DLD1 (cell line): ENCODE results near the gene TLR2.

Experiments used
- in situ Hi-C: cut with HindIII; loops from 2 replicates; pipeline ENCODE4 v1.10.0; 2017; ENCODE audit warnings: low sequenced_read_pairs

The TLR2 gene, protein sequence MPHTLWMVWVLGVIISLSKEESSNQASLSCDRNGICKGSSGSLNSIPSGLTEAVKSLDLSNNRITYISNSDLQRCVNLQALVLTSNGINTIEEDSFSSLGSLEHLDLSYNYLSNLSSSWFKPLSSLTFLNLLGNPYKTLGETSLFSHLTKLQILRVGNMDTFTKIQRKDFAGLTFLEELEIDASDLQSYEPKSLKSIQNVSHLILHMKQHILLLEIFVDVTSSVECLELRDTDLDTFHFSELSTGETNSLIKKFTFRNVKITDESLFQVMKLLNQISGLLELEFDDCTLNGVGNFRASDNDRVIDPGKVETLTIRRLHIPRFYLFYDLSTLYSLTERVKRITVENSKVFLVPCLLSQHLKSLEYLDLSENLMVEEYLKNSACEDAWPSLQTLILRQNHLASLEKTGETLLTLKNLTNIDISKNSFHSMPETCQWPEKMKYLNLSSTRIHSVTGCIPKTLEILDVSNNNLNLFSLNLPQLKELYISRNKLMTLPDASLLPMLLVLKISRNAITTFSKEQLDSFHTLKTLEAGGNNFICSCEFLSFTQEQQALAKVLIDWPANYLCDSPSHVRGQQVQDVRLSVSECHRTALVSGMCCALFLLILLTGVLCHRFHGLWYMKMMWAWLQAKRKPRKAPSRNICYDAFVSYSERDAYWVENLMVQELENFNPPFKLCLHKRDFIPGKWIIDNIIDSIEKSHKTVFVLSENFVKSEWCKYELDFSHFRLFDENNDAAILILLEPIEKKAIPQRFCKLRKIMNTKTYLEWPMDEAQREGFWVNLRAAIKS

DNA sequence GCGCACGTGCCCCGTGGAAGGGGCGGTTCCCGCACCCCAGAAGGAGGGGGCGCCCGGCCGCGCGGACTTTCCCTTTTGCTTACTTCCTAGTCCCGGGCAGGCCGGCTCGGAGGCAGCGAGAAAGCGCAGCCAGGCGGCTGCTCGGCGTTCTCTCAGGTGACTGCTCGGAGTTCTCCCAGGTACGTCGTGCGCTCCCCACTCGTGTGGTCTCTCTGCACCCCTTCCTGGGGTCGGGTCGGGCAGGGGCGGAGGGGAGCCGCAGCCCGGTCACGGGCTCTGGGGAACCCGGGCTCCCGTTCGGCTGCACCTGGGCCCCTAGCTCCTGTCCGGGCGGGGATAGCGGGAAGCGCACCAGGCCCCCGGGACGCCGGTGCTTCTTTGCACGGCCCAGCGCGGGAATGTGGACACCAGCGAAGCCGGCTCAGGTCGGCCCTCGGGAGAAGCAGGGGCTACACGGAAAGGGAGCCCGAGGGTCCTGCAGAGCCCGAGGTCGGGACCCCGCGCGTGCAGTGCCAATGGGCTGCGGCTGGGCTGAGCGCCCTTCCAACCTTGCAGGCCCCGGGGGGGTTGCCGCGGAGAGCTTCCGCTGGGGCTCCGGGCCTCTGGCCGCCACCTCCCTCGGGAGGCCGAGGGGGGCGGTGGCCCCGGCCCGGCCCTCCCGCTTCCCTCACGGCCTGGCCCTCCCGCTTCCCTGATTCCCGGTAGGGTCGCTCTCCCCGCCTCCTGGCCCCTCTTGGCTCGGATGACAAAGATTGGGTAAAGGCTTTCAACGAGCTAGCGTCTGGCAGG lies at the start of gene TLR2:
Gene TLR2 (plus strand): TSS at position 99 of the 789 bp plus-strand sequence. CDS start 18,628 bp downstream, outside the sequence.
- in situ Hi-C loops = no loop called here

DNA sequence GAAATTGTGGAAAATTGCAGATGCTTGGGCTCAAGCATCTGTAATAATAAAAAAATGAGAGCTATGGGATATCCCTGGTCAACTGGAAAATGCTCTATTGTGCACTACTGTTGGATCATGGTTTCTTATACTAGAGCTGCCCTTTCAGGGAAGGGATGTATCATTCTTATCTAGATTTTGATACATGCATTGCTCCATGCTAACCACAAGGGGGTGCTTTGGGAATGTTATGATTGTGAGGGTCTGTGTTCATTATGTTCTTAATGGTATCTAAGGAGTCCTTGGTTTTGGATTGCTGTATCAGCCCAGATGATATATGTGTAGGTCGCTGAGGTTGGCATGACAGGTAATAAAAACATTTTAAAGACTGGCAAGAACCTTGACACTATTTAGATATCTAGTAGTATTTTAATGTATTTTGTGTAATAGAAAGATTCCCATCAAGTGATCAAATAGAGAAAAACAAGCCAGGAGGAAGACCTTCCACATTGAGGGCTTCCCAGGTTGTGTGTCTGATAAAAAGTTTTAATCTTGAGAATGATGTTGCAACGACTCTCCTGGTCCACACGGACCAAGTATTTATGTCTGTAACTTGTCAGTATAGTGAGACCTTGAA lies 49.2 kb upstream of the TLR2 start:
- in situ Hi-C loops = no loop called here

DNA sequence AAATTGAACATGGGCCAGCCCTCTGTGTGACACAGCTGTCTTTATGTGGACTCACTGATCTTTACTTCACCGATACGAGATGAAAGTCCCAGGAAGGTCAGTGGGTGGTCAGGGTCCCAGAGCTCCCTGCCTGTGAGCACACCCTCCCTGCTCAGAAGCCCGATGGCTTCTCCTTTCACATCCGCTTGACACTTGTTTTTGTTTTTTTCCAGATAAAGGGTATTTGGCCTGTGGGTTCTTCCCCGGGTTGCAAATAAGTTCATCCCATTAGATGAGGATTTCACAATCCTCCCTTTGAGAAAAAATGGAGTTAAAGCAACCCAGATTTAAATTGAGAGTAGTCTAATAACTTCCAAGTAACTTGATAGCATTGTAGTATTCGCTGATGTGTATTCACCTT lies 48.2 kb upstream of the TLR2 start:
- in situ Hi-C loops = no loop called here

DNA sequence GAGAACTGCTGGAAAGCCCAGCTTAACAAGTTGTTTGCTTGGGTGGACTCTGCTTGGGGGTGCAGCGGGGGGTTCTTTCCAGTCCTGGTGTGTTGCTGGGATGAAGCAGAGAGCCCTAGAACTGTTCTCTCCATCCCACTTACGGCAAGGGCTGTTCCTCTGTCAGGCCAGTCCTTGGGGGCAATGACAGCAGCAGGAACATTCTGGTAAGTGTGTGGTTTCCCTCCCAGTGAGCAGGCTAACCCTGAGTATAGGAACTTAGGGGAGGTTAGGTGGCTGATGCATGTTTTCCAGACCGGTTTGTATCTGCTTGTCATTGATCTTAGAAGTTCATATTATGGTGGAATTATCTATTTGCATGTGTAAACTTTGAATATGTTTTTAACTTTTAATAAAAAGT lies 46.9 kb upstream of the TLR2 start:
- in situ Hi-C loops = no loop called here

DNA sequence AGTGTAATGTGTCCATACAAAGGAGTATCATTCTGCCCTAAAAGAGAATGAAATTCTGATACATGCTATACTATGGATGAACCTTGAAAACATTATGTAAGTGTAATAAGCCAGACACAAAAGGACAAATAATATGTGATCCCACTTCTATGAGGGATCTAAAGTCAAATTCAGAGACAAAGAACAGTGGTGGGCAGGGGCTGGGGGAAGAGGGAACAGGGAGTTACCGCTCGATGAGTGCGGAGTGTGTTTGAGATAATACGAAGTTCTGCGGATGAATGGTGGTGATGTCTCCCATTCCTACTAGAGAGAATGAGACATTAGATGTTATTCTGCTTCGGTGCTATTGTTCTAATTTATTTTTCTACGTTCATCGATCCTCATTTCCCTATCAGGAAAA lies 46.1 kb upstream of the TLR2 start:
- in situ Hi-C loops = no loop called here

DNA sequence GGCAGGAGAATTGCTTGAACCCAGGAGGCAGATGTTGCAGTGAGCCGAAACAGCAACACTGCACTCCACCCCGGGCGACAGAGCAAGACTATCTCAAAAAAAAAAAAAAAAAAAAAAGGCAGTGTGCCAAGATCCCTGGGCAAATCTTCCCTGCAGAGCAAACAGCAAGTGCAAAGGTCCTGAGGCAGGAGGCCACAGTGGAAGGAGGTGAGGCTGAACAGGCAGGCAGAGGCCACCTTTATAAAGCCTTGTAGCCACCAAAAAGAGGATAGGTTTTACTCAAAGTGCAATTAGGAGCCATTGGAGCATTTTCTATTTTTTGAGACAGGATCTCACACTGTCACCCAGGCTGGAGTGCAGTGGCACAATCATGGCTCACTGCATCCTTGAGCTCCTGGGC lies 45.1 kb upstream of the TLR2 start:
- in situ Hi-C loops = no loop called here

DNA sequence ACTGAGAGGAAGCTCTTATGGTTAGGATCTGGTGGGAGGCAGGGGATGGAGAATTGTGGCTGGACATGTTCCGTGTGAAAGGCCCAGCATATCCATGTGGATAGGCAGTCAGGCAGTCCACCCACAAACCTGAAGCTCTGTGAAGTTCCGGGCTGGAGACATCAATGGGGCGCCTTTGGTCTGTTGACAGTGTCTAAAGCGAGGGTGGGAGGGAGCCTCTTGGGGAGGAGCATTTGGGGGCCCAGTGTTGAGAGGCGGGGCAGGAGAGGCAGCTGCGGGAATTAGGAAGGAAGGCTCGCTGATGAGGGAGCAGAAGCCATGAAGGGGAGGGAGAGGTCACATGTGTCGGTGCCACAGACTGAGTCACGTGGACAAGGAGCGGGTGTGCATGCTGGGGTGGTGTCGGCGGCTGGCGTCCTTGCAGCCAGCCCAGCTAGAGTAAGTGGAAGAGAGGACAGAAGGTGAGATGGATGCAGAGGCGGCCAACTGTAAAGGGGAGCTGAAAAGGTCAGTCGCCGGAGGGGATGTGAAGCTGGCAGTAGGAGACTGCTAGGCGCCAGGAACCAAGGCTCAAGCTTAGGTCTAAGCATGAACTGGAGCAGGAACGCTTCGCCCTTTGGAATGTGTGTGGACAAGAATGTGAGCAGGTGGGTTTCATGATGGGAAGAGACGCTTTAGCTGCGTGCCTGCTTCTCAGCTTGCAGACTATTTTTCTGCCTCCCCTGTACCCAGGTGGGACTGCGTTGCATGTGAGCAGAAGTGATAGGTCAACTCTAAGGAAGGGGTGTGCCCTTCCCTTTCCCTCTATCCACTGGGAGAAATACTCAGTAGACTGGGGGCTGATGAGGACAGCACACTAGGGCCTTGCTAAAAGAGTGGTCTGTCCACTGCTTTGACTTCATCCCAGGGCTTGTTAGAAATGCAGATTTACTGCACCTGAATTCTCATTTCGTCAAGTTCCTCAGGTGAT lies 44.0 kb upstream of the TLR2 start:
- in situ Hi-C loops = no loop called here

DNA sequence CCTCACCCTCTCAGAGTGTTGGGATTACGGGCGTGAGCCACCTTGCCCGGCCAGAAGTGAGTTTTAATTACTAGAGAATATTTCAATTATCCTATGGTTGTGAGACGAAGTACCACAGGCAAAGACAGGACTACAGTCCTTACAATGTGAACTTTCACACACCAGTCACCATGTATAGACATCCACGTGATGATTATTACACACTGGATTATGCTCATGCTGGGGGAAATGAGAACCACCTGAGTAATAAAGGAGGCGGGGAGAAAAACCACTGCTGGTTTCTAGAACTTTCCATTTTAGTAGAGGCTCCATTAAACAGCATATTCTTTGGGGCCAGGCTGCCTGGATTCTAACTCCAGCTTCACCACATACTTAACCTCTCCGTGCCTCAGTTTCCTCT lies 42.5 kb upstream of the TLR2 start:
- in situ Hi-C loops = no loop called here

DNA sequence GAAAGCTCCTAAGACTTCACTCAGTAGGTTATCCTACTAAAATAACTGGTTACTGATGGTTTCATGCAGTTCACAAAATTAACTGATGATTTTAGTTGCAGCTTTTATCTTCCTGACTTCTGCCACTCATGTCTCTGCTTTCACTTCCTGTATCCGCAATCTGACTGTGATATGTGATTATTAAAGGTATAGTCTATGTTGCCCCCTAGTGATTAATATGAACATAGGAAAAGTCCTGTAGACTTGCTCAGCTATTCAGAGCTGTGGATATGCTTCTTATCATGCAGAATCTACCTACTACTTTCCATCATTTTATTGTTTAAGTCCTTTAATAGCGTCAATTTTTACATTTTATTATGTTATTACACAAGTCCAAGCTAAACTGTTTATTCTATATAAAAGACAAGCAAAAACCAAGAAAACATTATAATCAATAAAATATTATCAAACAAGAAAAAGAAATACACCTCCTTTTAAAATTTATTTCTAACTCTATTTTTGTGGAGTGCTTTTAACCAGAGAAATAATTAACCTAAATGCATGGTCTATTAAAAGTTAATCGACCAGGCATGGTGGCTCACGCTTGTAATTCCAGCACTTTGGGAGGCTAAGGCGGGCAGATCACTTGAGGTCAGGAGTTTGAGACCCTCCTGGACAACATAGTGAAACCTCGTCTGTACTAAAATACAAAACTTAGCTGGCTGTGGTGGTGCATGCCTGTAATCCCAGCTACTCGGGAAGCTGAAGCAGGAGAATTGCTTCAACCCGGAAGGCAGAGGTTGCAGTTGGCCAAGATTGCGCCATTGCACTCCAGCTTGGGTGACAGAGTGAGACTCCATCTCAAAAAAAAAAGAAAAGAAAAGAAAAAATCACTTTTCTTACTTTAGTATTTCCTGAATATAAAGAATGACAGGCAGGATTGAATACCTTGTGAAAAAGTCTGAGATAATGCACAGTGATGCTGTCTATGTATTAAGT lies 40.4 kb upstream of the TLR2 start:
- in situ Hi-C loops = no loop called here

DNA sequence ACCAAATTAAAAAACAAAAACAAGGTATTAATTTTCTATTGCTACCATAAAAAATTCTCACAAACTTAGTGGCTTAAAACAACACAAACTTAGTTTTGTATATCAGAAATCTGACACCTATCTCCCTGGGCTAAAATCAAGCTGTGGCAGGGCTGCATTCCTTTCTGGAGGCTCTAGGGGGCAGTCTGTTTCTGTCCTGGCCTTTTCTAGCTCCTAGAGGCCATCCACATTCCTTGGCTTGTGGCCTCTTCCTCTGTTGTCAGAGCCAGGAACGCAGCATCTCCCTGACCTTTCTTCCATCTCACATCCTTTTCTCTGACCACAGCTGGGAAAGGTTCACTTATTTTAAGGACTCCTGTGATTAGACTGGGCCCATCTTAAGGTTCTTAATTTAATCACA lies 38.9 kb upstream of the TLR2 start:
- in situ Hi-C loops = no loop called here

DNA sequence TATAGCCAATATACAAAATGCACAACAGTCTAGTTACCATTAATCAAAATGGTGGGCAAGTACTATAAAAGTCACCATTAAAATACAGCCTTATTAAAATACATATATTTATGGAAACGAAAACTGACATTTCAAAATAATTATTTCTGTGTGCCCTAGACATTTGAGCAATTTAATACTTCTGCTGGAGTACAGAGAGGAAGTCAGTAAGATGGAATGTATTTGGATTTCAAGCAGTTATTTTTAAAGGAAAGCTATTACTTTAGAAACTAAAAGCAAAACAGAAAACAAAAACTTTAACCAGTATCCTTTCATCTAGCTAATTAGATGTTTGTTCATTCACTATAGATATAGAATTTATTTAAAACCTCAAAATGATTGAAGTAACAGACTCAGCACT lies 37.8 kb upstream of the TLR2 start:
- in situ Hi-C loops = no loop called here

DNA sequence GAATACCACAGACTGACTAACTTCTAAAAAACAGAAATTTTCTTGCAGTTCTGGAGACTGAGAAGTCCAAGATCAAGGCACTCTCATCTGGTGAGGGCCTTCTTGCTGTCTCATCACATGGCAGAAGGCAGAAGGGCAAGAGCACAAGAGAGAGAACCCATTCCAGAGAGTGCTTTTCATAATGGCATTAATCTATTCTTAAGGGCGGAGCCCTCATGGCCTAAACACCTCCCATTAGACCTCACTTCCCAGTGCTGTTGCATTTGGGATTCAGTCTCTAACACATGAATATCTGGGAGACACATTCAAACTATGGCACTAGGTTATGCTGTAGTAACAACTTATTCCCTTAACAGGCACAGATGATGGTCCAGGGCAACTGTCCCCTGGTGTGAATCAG lies 37.1 kb upstream of the TLR2 start:
- in situ Hi-C loops = no loop called here

DNA sequence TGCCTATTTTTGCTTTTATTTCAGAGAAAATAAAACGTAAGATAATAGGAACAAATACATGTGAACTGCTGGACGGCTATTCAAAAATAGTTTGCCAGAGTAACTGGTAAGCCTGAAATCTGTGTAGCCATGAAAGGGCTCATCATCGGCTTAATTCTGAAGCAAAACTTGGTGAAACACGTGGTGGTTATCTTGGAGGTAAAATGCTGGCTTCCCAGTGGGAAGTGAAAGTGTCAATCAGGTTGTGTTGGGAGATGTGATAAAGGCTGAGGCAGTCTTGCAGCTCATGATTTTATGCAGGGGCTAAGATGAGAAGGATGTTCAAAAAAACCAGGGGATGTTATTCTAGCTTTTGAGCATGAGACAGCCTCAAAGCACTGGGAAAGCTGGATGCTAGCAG lies 36.1 kb upstream of the TLR2 start:
- in situ Hi-C loops = no loop called here

DNA sequence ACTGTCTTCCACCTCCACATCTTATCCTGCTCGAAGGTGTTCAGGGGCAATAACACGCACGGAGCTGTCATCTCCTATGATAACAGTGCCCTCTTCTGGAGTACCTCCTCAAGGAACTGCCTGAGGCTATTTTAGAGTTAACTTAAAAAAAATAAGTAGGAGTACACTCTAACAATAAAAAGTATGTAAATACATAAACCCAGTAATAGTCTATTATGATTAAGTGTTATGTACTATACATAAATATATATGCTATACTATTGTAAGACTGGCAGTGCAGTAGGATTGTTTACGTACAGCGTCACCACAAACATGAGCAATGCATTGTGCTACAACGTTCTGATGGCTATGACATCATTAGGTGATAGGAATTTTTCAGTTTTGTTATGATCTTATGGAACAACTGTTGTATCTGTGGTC lies 34.5 kb upstream of the TLR2 start:
- in situ Hi-C loops = no loop called here

DNA sequence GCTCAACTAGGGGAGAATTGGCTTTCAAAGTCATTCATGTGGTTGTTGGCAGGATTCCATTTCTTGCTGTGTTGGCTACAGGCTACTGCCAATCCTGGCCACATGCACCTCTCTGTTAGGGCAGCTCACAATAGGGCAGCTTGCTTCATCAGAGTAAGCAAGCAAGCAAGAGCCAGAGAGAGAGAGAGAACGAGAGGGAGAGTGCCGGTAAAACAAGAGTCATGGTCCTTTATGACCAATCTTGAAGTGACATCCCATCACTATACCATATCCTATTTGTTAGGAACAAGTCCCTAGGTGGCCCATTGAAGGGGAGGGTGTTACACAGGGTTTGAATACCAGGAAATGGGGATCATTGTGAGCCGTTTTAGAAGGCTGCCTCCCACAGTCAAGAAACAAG lies 33.0 kb upstream of the TLR2 start:
- in situ Hi-C loops = no loop called here

DNA sequence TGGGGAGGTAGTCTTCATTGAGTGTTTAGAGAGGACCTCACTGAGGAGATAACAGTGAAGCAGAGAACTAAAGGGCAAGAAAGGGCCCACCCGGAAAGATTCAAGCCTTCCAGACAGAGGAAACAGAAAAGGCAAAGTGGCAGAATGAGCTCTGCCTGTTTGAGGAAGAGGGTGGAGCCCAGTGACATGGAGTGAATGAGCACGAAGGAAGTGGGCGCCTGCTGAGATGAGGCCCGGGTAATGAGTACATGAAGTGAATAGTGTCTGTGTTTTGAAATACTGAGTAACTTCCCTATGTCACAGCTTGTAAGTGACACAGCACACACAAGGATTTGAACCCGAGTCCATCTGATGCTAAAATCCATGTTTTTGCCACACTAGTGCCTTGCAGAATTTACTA lies 32.5 kb upstream of the TLR2 start:
- in situ Hi-C loops = no loop called here

DNA sequence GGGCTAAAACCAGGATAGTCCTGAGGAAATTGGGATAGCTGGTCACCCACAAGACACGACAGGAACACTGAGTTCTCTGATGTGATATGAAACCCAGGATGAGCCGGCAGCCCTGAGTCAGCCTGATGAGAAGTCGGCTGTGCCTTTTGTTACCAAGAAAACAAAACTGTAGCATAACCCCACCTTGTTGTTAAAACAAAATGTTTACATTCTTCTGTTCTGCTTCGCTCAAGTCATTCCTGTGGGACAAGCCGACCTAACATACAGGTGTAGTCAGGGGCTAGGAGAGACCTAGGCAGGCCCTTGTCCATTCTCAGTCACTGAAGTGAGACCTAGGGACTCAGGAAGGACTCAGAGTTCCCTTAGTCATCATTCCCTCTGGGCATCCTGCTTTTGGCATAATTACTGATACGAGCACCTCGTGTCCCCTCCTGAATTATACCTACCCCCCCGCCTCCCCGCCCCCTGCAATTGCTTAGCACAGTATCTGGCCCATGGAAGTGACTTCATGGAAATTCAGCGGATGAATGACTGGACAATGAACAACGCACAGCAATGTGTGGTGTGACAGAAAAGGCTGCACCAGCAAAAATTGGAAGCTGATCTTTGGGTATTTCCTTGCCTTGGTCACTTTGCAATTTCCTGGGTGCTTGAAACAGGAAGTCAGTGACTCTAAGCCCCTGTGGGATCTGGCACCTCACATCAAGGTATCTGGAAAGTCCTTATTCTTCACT lies 31.9 kb upstream of the TLR2 start:
- in situ Hi-C loops = no loop called here

DNA sequence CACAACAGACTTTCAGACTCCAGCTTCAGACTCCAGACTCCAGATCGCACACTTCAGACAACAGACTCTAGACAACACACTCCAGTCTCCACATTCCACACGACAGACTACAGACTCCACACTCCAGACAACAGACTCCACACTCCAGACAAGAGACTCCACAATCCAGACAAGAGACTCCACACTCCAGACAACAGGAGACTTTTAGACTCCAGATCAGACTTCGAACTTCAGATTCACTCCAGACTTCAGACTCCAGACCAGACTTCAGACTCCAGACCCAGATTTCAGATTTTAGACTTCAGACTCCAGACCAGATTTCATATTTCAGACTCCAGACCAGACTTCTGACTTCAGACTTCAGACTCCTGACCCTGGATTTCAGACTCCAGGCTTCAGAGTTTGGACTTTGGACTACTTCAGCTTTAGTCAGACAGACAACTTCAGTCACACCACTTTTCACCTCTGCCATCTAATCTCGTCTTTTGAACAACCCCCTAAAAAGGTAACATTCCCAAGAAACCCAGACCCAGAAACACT lies 29.0 kb upstream of the TLR2 start:
- in situ Hi-C loops = no loop called here
